Activated CD8-positive, alpha-beta memory T cell treated with anti-CD3 and anti-CD28 coated beads for 4 hours (primary cell): Measurements from ENCODE around the gene B9D1.

Experiments used
- DNase-seq, 2 donors: peaks; one replicate each; pipeline ENCODE4 v3.0.0-alpha.2; 2020; ENCODE audit warnings: low read depth in 2 of 2

Gene B9D1, protein sequence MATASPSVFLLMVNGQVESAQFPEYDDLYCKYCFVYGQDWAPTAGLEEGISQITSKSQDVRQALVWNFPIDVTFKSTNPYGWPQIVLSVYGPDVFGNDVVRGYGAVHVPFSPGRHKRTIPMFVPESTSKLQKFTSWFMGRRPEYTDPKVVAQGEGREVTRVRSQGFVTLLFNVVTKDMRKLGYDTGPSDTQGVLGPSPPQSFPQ

DNA sequence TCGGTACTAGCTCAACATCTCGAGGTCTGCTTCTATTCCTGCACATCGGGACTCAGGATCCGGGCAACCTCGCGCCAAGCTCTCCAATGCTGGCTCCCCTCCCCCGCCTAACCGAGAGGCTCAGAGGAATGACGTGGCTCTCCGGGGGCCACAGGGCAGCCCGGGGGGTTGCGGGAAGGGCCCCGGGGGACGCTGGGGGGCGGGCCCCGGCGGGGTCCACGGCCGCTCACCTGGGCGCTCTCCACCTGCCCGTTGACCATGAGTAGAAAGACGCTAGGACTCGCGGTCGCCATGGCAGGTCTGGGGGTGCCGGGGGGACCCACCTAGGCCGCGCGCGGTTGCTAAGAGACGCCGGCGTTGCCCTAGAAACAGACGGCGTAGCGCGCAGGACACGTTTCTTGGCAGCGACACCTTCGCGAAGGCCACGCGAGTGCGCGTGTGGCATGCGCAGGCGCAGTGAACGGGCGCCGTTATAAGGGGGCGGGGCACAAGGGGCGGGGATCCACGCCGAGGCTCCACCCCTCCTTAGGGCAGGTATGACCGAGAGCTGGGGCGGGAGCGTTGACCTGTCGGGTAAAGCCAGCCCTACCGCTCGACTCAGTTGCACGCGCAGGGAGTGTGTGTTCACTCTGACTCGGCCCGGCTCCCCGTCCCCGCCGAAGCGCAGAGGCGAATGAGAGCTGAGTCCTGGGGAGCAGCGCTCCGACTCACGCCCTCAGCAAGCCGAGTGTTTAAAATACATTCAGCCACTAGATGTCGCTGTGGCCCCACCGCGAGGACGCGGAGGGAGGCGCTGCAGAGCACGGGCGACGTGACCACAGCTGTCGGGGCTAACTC lies at the start of gene B9D1:
Gene B9D1, minus strand, starts transcription at position 447 of the 837 bp plus-strand sequence. Its CDS starts 154 bp downstream, at position 293.
- DNase-seq, result peak; percentile 90 to 92

DNA sequence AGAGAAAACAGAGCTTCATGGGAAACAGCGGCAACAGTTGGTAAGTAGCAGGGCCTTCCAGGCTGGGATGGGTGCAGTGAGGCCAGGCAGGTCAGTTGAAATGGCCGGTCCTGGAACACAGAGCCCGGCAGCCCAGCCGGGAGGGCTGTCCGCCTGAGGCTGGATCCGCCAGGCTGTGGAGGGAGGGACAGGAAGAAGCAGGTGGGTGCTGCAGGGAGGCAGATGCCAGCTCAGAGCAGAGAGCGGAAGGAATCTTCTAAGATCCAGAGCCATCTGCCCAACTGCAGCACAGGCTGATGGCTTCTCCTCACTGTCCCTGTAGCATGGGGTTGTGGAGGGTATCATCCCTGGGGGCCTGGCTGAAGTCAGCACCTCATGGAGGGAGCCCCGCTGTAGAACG lies 49.1 kb upstream of the B9D1 start:
- DNase-seq, result no peak

DNA sequence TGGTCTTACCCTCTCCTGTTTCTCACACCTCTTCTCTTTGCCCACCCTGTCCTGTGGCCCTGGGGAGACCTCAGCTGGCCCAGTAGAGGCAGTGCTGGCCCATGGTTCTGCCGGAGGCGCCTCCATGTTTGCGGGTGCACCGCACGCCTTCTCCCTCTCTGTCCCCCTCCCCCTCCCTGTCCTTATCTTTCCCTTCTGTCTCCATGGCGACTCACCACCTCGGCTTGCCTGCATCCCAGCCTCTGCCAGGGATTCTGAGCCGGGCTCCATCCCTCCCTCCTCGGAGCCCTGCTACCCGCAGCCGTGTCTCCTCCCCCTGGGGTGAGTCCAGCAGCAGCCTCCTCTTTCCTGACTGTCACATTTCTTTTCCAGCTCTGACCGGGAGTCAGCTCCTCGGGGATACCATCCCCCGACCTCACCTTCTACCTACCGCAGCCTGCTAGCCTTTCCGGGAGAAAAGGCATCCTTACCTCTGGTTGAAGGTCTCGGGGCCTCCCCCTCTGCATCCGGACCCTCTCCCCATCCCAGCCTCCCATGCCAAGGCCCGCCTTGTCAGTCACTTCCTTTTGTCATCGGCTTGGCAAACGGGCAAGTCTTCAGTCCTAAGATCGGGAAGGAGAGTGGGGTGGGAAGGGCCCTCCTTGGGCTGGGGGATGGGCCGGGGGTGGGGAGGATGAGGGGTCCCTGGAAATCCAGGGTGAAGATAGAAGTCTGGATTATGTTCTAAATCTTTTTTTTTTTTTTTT lies 48.5 kb upstream of the B9D1 start, which contains the start of gene RNF112:
Gene RNF112, plus strand, starts transcription at position 358 of the 746 bp plus-strand sequence. Its CDS starts 177 bp downstream, at position 535.
- DNase-seq, result no peak

DNA sequence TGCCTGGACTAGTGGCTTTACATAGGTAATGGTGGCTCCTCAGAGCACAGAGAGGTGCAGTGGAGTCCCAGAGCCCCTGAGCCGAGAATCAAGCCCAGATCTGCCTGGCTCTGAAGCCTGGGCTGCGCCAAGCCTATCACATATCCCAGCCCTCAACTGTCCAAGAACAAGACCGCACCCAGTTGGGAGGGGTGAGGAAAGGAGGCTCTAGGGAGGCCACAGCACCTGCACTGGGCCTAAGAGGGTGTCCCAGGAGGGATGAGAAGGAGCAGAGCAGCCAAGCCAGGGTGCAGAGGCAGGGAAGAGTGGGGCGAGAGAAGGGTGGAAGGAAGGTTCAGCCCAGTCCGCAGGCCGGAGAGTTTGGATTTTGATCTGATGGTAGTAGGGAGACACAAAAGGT lies 47.6 kb upstream of the B9D1 start:
- no peak for DNase-seq

GRCh38 chr17:19409509-19409908 lies 47.0 kb upstream of the B9D1 start:
- DNase-seq, result no peak

DNA sequence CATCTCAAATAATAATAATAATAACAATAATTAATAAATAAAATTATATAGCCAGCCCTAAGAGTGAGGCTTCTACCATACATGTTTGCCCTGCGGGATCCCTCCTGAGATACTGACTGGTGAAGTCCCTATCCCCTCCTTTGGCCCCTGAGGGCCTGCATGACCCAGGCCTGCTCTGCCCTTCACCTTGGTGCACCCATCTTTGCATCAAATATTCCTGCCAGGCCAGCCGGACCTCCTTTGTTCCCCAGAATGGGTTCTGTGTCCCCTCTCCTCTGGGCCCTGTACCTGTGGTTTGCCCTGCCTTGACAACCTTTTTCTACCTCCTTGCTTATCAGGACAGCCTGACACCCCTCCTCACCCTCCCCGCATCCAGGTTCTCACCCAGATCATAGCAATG lies 46.5 kb upstream of the B9D1 start:
- no peak for DNase-seq

DNA sequence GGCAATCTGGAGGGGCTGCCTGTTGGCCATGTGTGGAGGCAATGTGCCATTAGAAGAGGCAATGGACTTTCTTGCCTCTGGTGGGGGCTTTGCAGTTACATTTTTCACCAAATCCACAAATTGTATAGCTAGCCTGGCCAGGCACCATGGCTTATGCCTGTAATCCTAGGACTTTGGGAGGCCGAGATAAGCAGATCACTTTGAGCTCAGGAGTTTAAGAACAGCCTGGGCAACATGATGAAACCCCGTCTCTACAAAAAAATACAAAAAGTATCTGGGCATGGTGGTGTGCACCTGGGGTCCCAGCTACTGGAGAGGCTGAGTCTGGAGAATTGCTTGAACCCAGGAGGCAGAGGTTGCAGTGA lies 45.8 kb upstream of the B9D1 start:
- DNase-seq, result no peak

- DNase-seq, result no peak
Measured at GRCh38 chr17:19407601-19408345, 45.2 kb upstream of the B9D1 start.

DNA sequence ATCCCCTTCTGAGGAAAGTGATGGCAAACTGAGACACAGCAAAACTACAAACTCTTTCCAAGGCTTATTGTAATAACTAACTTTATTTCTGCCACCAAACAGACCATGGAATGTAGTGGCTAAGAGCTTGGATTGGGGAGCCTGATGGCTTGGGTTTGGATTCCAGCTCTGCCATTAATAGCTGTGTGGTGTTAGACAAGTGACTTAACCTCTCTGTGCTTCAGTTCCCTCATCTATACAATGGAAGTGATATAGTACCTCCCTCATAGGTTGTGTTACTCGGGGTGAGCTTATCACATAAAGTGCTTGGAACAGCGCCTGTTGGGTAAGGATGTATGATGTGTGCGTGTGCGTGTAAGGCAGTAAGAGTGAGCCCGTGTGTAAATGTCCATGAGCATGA lies 42.6 kb upstream of the B9D1 start:
- DNase-seq, result no peak

DNA sequence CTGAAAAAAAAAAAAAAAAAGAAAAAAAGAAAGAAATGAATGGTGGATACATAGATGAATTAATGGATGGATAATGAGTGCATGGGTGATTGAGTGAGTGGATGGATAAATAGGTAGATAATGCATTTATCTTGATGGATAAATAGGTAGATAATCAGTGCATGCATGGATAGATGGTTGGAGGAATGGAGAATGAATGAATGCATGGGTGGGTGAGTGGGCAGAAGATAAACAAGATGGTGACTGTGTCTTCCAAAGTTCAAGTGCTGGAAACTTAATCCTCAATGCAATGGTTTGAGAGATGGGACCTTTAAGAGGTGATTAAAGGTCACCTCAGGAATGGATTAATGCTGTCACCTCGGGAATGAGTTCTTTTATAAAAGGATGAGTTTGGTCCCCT lies 41.7 kb upstream of the B9D1 start:
- no peak for DNase-seq

GRCh38 chr17:19403021-19403420 lies 40.5 kb upstream of the B9D1 start:
- no peak for DNase-seq

DNA sequence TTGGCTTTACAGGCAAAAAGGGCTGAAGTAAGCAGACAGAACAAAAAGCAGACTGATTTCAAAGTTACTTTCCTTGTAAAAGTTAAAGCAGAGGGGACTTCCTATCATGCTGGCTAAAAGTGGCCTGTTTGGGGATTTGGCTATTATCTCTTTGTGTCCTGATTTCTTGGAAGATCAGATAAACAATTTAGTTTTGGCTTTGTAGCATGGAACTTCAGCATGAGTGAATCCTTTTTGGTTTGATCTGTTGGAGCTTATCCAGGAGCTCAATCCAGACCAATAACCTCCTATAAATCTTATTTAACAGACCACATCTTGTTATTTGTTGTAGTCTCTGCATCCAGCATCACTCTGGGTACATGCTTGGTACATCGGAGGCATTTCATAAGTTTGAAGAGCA lies 39.6 kb upstream of the B9D1 start:
- no peak for DNase-seq

GRCh38 chr17:19401321-19402010 lies 38.9 kb upstream of the B9D1 start:
- no peak for DNase-seq

DNA sequence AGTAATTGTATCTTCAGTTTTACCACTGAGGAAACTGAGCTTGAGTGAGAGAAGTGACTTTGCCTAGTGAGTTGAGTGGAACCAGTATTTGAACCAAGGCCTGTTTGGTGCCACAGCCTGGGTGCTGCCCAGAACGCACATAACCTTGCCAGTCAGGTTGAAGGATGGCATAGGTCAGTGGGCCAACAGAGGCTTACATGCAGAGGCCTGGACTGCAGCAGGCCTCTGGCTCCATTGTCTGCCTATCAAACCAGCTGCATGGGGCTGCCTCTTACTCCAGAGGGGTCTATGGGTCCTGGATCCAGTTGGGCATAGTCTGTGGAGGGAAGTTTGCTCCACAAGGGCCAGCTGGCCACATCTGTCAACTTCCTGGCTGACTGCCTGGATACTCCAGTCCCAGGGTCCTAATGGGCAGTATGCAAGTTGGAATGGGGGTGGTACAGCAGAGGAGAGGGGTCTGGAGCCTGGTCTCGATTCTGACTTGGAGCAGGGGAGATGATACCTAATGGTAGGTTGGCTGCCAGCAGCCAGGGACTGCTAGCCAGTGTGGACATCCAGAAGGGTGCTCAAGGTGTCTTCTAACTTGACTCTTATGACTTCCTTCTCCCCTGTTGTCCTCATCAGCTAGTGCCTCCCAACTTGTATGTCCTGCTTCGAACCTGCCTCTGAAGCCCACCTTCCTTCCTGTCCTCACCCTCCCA lies 37.4 kb upstream of the B9D1 start:
- DNase-seq, result no peak

- DNase-seq, result no peak
Measured at GRCh38 chr17:19398301-19399181, 36.0 kb upstream of the B9D1 start.

- no peak for DNase-seq
Measured at GRCh38 chr17:19397556-19398041, 35.1 kb upstream of the B9D1 start.

GRCh38 chr17:19392303-19392702 lies 29.8 kb upstream of the B9D1 start:
- no peak for DNase-seq

GRCh38 chr17:19391432-19391831 lies 28.9 kb upstream of the B9D1 start:
- DNase-seq, result no peak

DNA sequence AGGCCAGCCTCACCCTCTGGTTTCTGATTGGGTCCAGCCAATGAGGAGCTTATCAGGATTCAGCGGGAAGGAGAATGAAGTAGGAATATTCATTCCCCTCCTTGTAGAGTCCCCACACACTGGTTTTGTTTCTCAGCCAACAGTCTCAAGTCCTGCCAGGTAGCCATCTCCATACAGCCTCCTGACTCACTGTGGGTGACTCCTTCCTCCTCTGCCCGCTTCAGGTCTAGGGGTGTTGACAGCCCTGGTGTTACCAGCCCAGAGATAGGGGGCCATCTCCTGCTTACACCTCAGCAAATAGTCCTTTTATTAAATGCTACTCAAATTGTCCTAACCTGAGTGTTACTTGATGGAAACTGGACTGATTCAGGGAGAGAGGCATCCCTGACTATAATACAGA lies 28.4 kb upstream of the B9D1 start:
- no peak for DNase-seq
